Measurements from ENCODE around the gene ESYT2. TPM values are rescaled to one million over a fixed set of nuclear protein-coding genes. Genes with fewer than 3 reads are reported as not detected.
A peak's percentile ranks its signal among the peaks of the same experiment; 100 is the strongest.

Gene ESYT2
- total and polyA plus RNA-seq, 9 of the 15 experiments (the other 6 are each of a cell fraction or from before 2014, with no cell fraction given) = 5.8 to 86.9 (median 64.7) TPM

GRCh38 chr7:158751199-158751598 is 78.1 kb downstream of the ESYT2 start:
- Histone ChIP-seq H3K9me3 (replicated peaks; ENCODE audit: control insufficient read depth, insufficient read depth, low read depth, low read length) (no peaks in the 10 kb centered on the region), H2AFZ (ENCODE audit: low read depth, low read length) (no peak overlapping the region), H3K36me3 (ENCODE audit: control insufficient read depth, insufficient read depth, low read length) (peaks cover 61% of the 10 kb centered on the region), H3K27me3 (ENCODE audit: control insufficient read depth in 2 of 2, insufficient read depth in 2 of 2, low read length in 2 of 2) (no peaks in the 10 kb centered on the region), H3K27ac (ENCODE audit: extremely low read depth, low read depth, low read length) (no peak overlapping the region), H3K79me2 (ENCODE audit: control insufficient read depth, insufficient read depth, low read length) (no peaks in the 10 kb centered on the region), H3K4me3 (no peak overlapping the region), H3K9me1 (ENCODE audit: control insufficient read depth, insufficient read depth, low read length) (no peaks in the 10 kb centered on the region), H3K4me1 (replicated peaks in 1 of 2; ENCODE audit: control insufficient read depth in 2 of 2, insufficient read depth in 2 of 2, low read length in 2 of 2) (no peaks in the 10 kb centered on the region; a peak in 2 of 5 replicates), H3K4me2 (ENCODE audit: insufficient read depth, low read length) (no peak overlapping the region), H4K20me1 (replicated peaks; ENCODE audit: control insufficient read depth, insufficient read depth, low read length) (no peaks in the 10 kb centered on the region), H3K9ac (ENCODE audit: insufficient read depth in 1 of 2, low read depth in 2 of 2, low read length in 2 of 2) (no peak overlapping the region)
- DNase-seq (ENCODE audit: extremely low read depth in 1 of 4, low spot score in 3 of 4) = no peak
- no peak for FAIRE-seq
- ChIA-PET CTCF (ENCODE audit: low intra/inter-chr PET ratio) (no interaction called here), POLR2A (interaction anchor here (2.0 to 3.1 kb wide), 2 partner anchors 8 to 10 kb away, joined by 6 to 22 read pairs; no protein-coding TSS in a partner anchor)
- 93% methylated on average over 2 of the region's 2 CpGs for WGBS (ENCODE audit: insufficient coverage, low coverage, missing lambda C conversion rate)
- TF ChIP-seq ZNF12 (CRISPR knock-in tag; IDR thresholded peaks at IDR 0.05) = no peak
- no peak for TF ChIP-seq RBM17 (IDR thresholded peaks at IDR 0.05; ENCODE audit: borderline replicate concordance, low read depth, low read length)
- peak; percentile 72 for TF ChIP-seq CEBPB (tag; IDR thresholded peaks at IDR 0.05)
- TF ChIP-seq ATF3 (IDR thresholded peaks at IDR 0.05) = peak; percentile 78
- no peak for TF ChIP-seq ATF3 (CRISPR knock-in tag; conservative IDR thresholded peaks at IDR 0.05)
- TF ChIP-seq POLR2AphosphoS2 (IDR thresholded peaks at IDR 0.05; ENCODE audit: low read length) = no peak
- TF ChIP-seq CEBPG (CRISPR knock-in tag; IDR thresholded peaks at IDR 0.05) = no peak
- peak; percentile 73 to 94 for TF ChIP-seq CEBPG (tag; conservative IDR thresholded peaks at IDR 0.05 in 1 of 2, IDR thresholded peaks at IDR 0.05 in 1 of 2)
- peak; percentile 49 for TF ChIP-seq RBM25 (IDR thresholded peaks at IDR 0.05; ENCODE audit: low read depth, low read length, severe bottlenecking)
- no peak for ATAC-seq
- no TSS peak for BruUV-seq (replicated peaks)
- intact Hi-C loops (cut with micrococcal nuclease) (no loop called here), in situ Hi-C loops (cut with MboI) (no loop called here)

All from K562 (cell line).